Globus pallidus (tissue), 1 donor: Measurements from ENCODE around the gene CRKL.

Source experiments
- DNase-seq: peaks from one replicate; pipeline ENCODE4 v3.0.0-alpha.2; 2015; ENCODE audit warnings: low spot score

Gene CRKL

GRCh38 chr22:20997536-20998257 is 80.5 kb downstream of the CRKL start:
- no peak for DNase-seq

GRCh38 chr22:20998411-20999336 is 81.5 kb downstream of the CRKL start:
- no peak for DNase-seq

GRCh38 chr22:20999350-21000206 is 82.4 kb downstream of the CRKL start:
- no peak for DNase-seq

GRCh38 chr22:21000207-21000986 is 83.2 kb downstream of the CRKL start:
- DNase-seq = no peak

- DNase-seq = no peak
These were observed 83.9 kb downstream of the CRKL start for GRCh38 chr22:21000987-21001600.

GRCh38 chr22:21001601-21002325 is 84.6 kb downstream of the CRKL start, which contains the start of gene THAP7:
TSS of gene THAP7 (minus strand) at chr22:21002118. CDS start at chr22:21001911, 207 bp downstream.
- DNase-seq = peak; percentile 95
